Nephron (organoid): ENCODE measurements around the gene BTBD2.

ENCODE experiments used
- H3K27ac Mint-ChIP-seq, 3 experiments: 2 replicates each; pipeline ENCODE4 v1.8.0; 2020; ENCODE audit warnings: mixed read lengths in 3 of 3, mild to moderate bottlenecking in 2 of 3, moderate library complexity in 1 of 3
- H3K27me3 Mint-ChIP-seq: 2 replicates; pipeline ENCODE4 v1.8.0; 2021; ENCODE audit warnings: low read depth, mild to moderate bottlenecking, moderate library complexity, mixed read lengths
- H3K36me3 Mint-ChIP-seq: 2 replicates; pipeline ENCODE4 v1.8.0; 2020; ENCODE audit warnings: low read depth, mixed read lengths
- H3K4me1 Mint-ChIP-seq: 2 replicates; pipeline ENCODE4 v1.8.0; 2020; ENCODE audit warnings: mixed read lengths
- H3K4me3 Mint-ChIP-seq, 3 experiments: 2 replicates each; pipeline ENCODE4 v1.8.0; 2020; ENCODE audit warnings: mild to moderate bottlenecking in 3 of 3, mixed read lengths in 3 of 3, moderate library complexity in 2 of 3
- H3K9me3 Mint-ChIP-seq: 2 replicates; pipeline ENCODE4 v1.8.0; 2020; ENCODE audit warnings: mixed read lengths
- CTCF ChIP-seq, 3 experiments: fragments of 200-600 bp; sonication (generic); IDR thresholded peaks; one replicate each; pipeline ENCODE4 v1.5.0; 2021; ENCODE audit warnings: antibody characterized with exemption in 3 of 3; ENCODE audit not compliant: unreplicated experiment in 3 of 3

BTBD2 gene

DNA sequence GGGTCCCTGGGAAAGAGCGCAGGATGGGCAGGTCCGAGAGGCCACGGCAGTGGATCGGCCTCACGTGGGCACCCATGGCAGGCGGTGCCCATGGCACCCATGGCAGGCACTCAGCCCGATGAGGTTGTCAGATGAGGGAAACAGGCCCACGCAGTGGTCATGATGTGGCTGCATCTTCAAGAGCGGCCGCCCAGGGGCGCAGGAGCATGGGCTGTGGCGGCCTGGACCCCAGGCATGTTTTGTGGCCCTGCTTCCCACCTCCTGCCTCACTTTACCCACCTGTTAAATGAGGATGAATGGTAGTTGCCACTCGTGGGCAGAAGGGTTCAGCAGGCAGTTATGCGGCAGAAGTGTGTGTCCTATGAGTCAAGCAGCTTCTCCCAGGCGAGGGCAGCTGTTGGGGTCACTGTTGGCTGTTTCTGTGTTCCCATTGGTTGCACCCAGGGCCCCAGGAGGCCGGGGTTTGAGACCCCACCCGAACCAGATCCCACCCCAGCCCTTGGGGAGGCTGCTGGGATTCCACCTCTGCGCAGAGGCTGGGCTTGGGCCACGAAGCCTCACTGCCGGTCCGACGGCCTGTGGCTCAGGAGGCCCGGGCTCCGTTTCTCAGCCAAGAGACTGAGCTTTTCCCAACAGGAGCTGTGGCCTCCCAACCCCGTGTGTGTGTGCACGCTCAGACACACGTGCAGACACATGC, 44.6 kb downstream of the BTBD2 start:
- Mint-ChIP-seq H3K36me3 (peaks cover 13% of the 10 kb centered on the region), H3K27me3 (no peaks in the 10 kb centered on the region)
- no peak for TF ChIP-seq CTCF (IDR thresholded peaks at IDR 0.05; ENCODE audit: unreplicated experiment in 3 of 3)

DNA sequence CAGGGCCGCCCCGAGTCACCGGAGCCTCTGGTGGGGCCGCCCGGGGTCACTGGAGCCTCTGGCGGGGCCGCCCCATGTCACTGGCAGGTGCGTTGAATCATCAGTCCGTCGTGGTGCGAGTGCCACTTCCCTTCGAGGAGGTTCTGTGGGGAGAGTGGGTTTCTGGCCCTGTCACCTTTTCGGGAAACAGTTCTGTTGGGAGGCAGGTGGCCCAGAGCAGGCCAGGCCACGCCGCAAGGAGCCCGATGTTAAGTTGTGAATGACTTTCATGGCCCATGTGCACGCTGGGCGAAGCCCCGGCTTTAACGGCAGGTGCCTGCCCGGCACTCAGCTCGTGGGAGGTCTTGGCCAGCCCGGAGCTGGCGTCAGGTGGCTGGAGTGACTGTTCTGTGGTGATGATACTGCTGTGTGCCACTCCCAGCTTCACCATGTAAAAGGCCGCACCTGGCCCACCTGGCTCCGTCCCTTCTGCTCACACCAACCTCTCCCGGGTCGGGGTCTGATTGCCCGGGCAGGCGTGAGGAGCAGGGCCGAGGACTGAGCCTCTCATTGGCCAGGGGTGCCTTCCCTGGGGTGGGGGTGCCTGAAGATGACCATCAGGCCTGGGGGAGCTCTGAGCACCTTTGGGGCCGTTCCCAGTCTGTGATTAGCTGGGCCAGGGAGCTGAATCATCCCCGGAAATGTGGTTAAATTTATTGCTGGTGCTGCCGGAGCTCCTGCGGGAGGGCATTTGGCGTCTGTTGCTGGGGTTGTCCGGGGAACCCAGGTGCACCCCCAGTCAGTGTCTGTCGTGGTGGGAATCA, 45.3 kb downstream of the BTBD2 start:
- no peak overlapping the region for H3K4me3 Mint-ChIP-seq
- peaks cover 7% of the 10 kb centered on the region for H3K4me1 Mint-ChIP-seq
- H3K27me3 Mint-ChIP-seq, result no peaks in the 10 kb centered on the region
- H3K36me3 Mint-ChIP-seq, result peaks cover 10% of the 10 kb centered on the region
- no peak for TF ChIP-seq CTCF (IDR thresholded peaks at IDR 0.05; ENCODE audit: unreplicated experiment in 3 of 3)
- H3K27ac Mint-ChIP-seq, result no peak overlapping the region
- H3K9me3 Mint-ChIP-seq, result no peaks in the 10 kb centered on the region

More for the DNA sequence above, 44.6 kb downstream of the BTBD2 start:
- no peak overlapping the region for H3K4me3 Mint-ChIP-seq
- H3K9me3 Mint-ChIP-seq, result no peaks in the 10 kb centered on the region
- H3K4me1 Mint-ChIP-seq, result peaks cover 5% of the 10 kb centered on the region
- H3K27ac Mint-ChIP-seq, result no peak overlapping the region

DNA sequence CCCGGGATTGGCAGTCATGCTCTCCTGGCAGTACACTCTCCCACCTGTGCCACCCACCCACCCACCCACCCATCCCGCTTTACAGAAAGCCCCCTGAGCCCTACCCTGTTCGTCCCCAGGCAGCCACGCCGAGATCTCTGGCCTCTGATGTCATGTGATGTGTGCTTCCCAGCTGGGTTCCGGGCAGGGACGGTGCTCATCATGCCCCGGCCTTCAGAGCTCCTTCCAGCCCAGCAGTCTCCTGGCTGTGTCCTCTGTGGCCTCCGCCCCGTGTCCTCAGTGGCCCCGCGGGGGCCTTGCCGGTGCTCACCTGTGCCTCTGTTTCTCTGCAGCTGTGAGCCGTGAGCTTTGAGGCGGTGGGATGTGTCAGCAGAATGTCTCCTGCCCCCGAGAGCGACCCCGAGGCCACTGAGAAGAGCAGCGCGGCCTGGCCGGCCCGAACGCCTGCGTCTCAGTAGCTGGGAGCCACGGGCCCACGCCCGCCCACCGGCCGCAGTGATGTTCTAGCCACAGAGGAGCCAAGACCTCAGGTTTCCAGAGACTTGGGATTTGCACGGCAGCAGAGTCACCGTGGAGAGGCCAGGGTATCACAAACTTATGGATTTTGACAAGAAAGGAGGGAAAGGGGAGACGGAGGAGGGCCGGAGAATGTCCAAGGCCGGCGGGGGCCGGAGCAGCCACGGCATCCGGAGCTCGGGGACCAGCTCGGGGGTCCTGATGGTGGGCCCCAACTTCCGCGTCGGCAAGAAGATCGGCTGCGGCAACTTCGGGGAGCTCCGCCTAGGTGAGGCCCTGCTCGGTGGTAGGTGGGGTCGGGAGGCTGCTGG, 46.1 kb downstream of the BTBD2 start:
- H3K4me1 Mint-ChIP-seq, result peaks cover 7% of the 10 kb centered on the region
- H3K4me3 Mint-ChIP-seq, result no peak overlapping the region
- TF ChIP-seq CTCF (IDR thresholded peaks at IDR 0.05; ENCODE audit: unreplicated experiment in 3 of 3), result no peak
- H3K9me3 Mint-ChIP-seq, result no peaks in the 10 kb centered on the region
- H3K27ac Mint-ChIP-seq, result no peak overlapping the region
- H3K27me3 Mint-ChIP-seq, result no peaks in the 10 kb centered on the region
- peaks cover 7% of the 10 kb centered on the region for H3K36me3 Mint-ChIP-seq

GRCh38 chr19:1968279-1969175, 47.0 kb downstream of the BTBD2 start:
- Mint-ChIP-seq H3K27ac (no peak overlapping the region), H3K36me3 (peaks cover 6% of the 10 kb centered on the region), H3K4me1 (peaks cover 7% of the 10 kb centered on the region), H3K27me3 (no peaks in the 10 kb centered on the region), H3K4me3 (no peak overlapping the region), H3K9me3 (no peaks in the 10 kb centered on the region)
- TF ChIP-seq CTCF (IDR thresholded peaks at IDR 0.05; ENCODE audit: unreplicated experiment in 3 of 3), result no peak

DNA sequence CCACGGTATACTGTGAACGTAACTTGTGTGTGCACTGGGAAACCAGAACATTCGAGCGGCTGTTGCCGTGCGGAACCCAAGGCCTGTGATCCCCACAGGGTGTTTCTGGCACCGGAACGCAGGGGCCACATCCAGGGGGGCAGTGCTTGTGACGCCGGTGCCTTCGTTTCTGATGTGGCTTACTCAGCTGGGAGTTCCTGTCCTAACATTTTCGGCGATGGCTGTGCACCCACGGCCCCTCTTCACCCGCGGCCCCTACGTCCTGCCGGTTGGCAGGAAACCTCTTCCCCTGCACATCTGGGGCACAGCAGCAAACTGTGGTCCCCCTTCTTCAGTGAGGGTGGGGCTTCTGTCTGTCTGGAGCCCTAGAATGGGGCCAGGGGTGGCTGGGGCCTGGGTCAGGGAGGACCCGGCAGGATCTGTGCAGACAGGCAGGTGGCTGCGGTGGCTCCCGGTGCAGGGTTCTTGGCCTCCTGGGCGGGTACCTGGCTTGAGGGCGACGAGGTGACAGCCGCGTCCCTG, 48.4 kb downstream of the BTBD2 start:
- no peaks in the 10 kb centered on the region for H3K9me3 Mint-ChIP-seq
- no peak for TF ChIP-seq CTCF (IDR thresholded peaks at IDR 0.05; ENCODE audit: unreplicated experiment in 3 of 3)
- no peak overlapping the region for H3K4me3 Mint-ChIP-seq
- H3K27ac Mint-ChIP-seq, result no peak overlapping the region
- peaks cover 7% of the 10 kb centered on the region for H3K4me1 Mint-ChIP-seq
- peaks cover 7% of the 10 kb centered on the region for H3K36me3 Mint-ChIP-seq
- no peaks in the 10 kb centered on the region for H3K27me3 Mint-ChIP-seq
